Suprapubic skin (tissue), 4 donors: ENCODE measurements around the gene TOGARAM2. TPM values are rescaled to one million over a fixed set of nuclear protein-coding genes. Genes with fewer than 3 reads are reported as not detected.

ENCODE experiments used
- DNase-seq, 2 donors: peaks; one replicate each; pipeline ENCODE4 v3.0.0-alpha.2; 2019; ENCODE audit warnings: low spot score in 2 of 2
- H3K27ac ChIP-seq: fragments of 200-600 bp; sonication (generic); one replicate; pipeline ENCODE4 v1.5.1; 2019
- H3K27me3 ChIP-seq: fragments of 200-600 bp; sonication (generic); one replicate; pipeline ENCODE4 v1.5.1; 2019
- H3K36me3 ChIP-seq: fragments of 200-600 bp; sonication (generic); one replicate; pipeline ENCODE4 v1.5.1; 2019
- H3K4me1 ChIP-seq: fragments of 200-600 bp; sonication (generic); one replicate; pipeline ENCODE4 v1.5.1; 2019
- H3K4me3 ChIP-seq: fragments of 200-600 bp; sonication (generic); one replicate; pipeline ENCODE4 v1.5.1; 2019; ENCODE audit warnings: mild to moderate bottlenecking
- H3K9me3 ChIP-seq: fragments of 200-600 bp; sonication (generic); one replicate; pipeline ENCODE4 v1.5.1; 2019
- CTCF ChIP-seq, 2 donors: fragments of 200-600 bp in 1 of 2; fragments of 450-650 bp in 1 of 2; sonication (generic) in 1 of 2; IDR thresholded peaks; one replicate each; pipeline ENCODE4 v1.5.1; 2016 to 2019; ENCODE audit warnings: antibody characterized with exemption in 2 of 2, mild to moderate bottlenecking in 1 of 2, moderate library complexity in 1 of 2
- EP300 ChIP-seq: sonication (generic); formaldehyde crosslinking; IDR thresholded peaks from one replicate; pipeline ENCODE4 v1.6.1; 2017; ENCODE audit warnings: antibody characterized with exemption
- POLR2A ChIP-seq, 2 donors: fragments of 450-650 bp; IDR thresholded peaks; one replicate each; pipeline ENCODE4 v1.6.1; 2017; ENCODE audit warnings: antibody characterized with exemption in 2 of 2, mild to moderate bottlenecking in 2 of 2, moderate library complexity in 2 of 2
- POLR2AphosphoS5 ChIP-seq, 3 donors: sonication (generic); formaldehyde crosslinking; IDR thresholded peaks; one replicate each; pipeline ENCODE4 v1.6.1; 2017; ENCODE audit warnings: antibody characterized with exemption in 3 of 3
- WGBS: methylation state at CpG from one replicate; pipeline ENCODE4 v1.1.5; 2018; 5-methylcytosine and 5-hydroxymethylcytosine counted together
- total RNA-seq, 4 donors: library from RNA; depleted of rRNA; stranded (reverse); fragments of >200 nt; gene quantifications; one replicate each; pipeline ENCODE4 v1.1.0, GENCODE V29; 2016

The TOGARAM2 gene
- total RNA-seq, 4 donors from 2014 or later, result 0.08 to 4.9 (median 1.4) TPM

- Histone ChIP-seq H3K27me3 (no peaks in the 10 kb centered on the region), H3K9me3 (no peaks in the 10 kb centered on the region), H3K27ac (no peak overlapping the region), H3K36me3 (no peaks in the 10 kb centered on the region), H3K4me3 (no peak overlapping the region), H3K4me1 (peaks cover 32% of the 10 kb centered on the region)
- no peak for TF ChIP-seq EP300
- TF ChIP-seq POLR2AphosphoS5 (IDR thresholded peaks at IDR 0.05), result no peak
- no peak for TF ChIP-seq POLR2A (IDR thresholded peaks at IDR 0.05)
- TF ChIP-seq CTCF (IDR thresholded peaks at IDR 0.05), result no peak
- 93% methylated on average over 8 of the region's 12 CpGs for WGBS
- no peak for DNase-seq
Observed at GRCh38 chr2:29070526-29070925, 89.4 kb downstream of the TOGARAM2 start.

GRCh38 chr2:29071032-29071975 lies 90.2 kb downstream of the TOGARAM2 start:
- WGBS, result 88% methylated on average over 10 of the region's 19 CpGs
- no peak overlapping the region for H3K4me3 ChIP-seq

GRCh38 chr2:29072251-29072650 lies 91.2 kb downstream of the TOGARAM2 start:
- WGBS, result 94% methylated on average over 6 of the region's 8 CpGs
- Histone ChIP-seq H3K4me3 (no peak overlapping the region), H3K36me3 (no peaks in the 10 kb centered on the region), H3K9me3 (no peaks in the 10 kb centered on the region), H3K27me3 (no peaks in the 10 kb centered on the region), H3K4me1 (peaks cover 15% of the 10 kb centered on the region), H3K27ac (no peak overlapping the region)
- TF ChIP-seq CTCF (IDR thresholded peaks at IDR 0.05), result no peak
- no peak for TF ChIP-seq POLR2AphosphoS5 (IDR thresholded peaks at IDR 0.05)
- no peak for TF ChIP-seq EP300
- TF ChIP-seq POLR2A (IDR thresholded peaks at IDR 0.05), result no peak
- no peak for DNase-seq

More at GRCh38 chr2:29071032-29071975, 90.2 kb downstream of the TOGARAM2 start:
- Histone ChIP-seq H3K27me3 (no peaks in the 10 kb centered on the region), H3K4me1 (peaks cover 24% of the 10 kb centered on the region), H3K27ac (no peak overlapping the region), H3K9me3 (no peaks in the 10 kb centered on the region), H3K36me3 (no peaks in the 10 kb centered on the region)
- no peak for DNase-seq
- TF ChIP-seq POLR2A (IDR thresholded peaks at IDR 0.05), result no peak
- no peak for TF ChIP-seq POLR2AphosphoS5 (IDR thresholded peaks at IDR 0.05)
- no peak for TF ChIP-seq EP300
- TF ChIP-seq CTCF (IDR thresholded peaks at IDR 0.05), result no peak

GRCh38 chr2:29072971-29073725 lies 92.0 kb downstream of the TOGARAM2 start:
- Histone ChIP-seq H3K36me3 (no peaks in the 10 kb centered on the region), H3K9me3 (no peaks in the 10 kb centered on the region), H3K27ac (no peak overlapping the region), H3K4me3 (no peak overlapping the region), H3K27me3 (no peaks in the 10 kb centered on the region), H3K4me1 (peaks cover 6% of the 10 kb centered on the region)
- DNase-seq, result no peak
- WGBS, result 92% methylated on average over 11 of the region's 12 CpGs
- TF ChIP-seq CTCF (IDR thresholded peaks at IDR 0.05), result no peak
- no peak for TF ChIP-seq POLR2A (IDR thresholded peaks at IDR 0.05)
- no peak for TF ChIP-seq EP300
- no peak for TF ChIP-seq POLR2AphosphoS5 (IDR thresholded peaks at IDR 0.05)

GRCh38 chr2:29073933-29074332 lies 92.8 kb downstream of the TOGARAM2 start:
- Histone ChIP-seq H3K27ac (no peak overlapping the region), H3K9me3 (no peaks in the 10 kb centered on the region), H3K4me3 (no peak overlapping the region), H3K27me3 (no peaks in the 10 kb centered on the region), H3K4me1 (no peaks in the 10 kb centered on the region), H3K36me3 (no peaks in the 10 kb centered on the region)
- 75% methylated on average over 4 of the region's 4 CpGs for WGBS
- DNase-seq, result no peak
- no peak for TF ChIP-seq POLR2A (IDR thresholded peaks at IDR 0.05)
- no peak for TF ChIP-seq POLR2AphosphoS5 (IDR thresholded peaks at IDR 0.05)
- no peak for TF ChIP-seq CTCF (IDR thresholded peaks at IDR 0.05)
- TF ChIP-seq EP300, result no peak
